Upper lobe of right lung (tissue), 1 donor: ENCODE results near the gene ECHDC1. TPM values are rescaled to one million over a fixed set of nuclear protein-coding genes. Genes with fewer than 3 reads are reported as not detected.

ENCODE experiments used
- ATAC-seq: fragments of 200-7000 bp; cut with Tn5 transposase; one replicate; pipeline ENCODE4 v1.9.1; 2020; ENCODE audit warnings: mild to moderate bottlenecking, moderate library complexity
- DNase-seq: peaks from one replicate; pipeline ENCODE4 v3.0.0-alpha.2; 2020
- H3K27ac ChIP-seq: fragments of 200-600 bp; one replicate; pipeline ENCODE4 v1.8.0; 2022
- H3K27me3 ChIP-seq: fragments of 200-600 bp; one replicate; pipeline ENCODE4 v1.8.0; 2022; ENCODE audit warnings: mild to moderate bottlenecking
- H3K36me3 ChIP-seq: fragments of 200-600 bp; one replicate; pipeline ENCODE4 v1.8.0; 2022
- H3K4me1 ChIP-seq: fragments of 200-600 bp; one replicate; pipeline ENCODE4 v1.8.0; 2022
- H3K4me3 ChIP-seq: fragments of 200-600 bp; one replicate; pipeline ENCODE4 v1.8.0; 2022; ENCODE audit warnings: mild to moderate bottlenecking
- H3K9me3 ChIP-seq: fragments of 200-600 bp; one replicate; pipeline ENCODE4 v1.8.0; 2022
- CTCF ChIP-seq: fragments of 200-600 bp; IDR thresholded peaks from one replicate; pipeline ENCODE4 v1.8.0; 2022; ENCODE audit warnings: antibody characterized with exemption
- intact Hi-C: fragments of 100-400 bp; cut with DNase I; formaldehyde crosslinking; loops from one replicate; pipeline ENCODE4 v1.11.0; 2022
- total RNA-seq: library from RNA; stranded (reverse); fragmentation: NEBNext Ultra II Directional; extraction: Animal tissue kit (Norgen Biotek cat#: 25700); gene quantifications from one replicate; pipeline ENCODE4 v1.2.1, GENCODE V29; 2021
- donor health status: DM: no; HTN: yes; CAD: no; lungs with severe emphysema.

The ECHDC1 gene
- total RNA-seq, 1 donor from 2014 or later, result 105 TPM

GRCh38 chr6:127383988-127384387, 40.6 kb upstream of the ECHDC1 start:
- Histone ChIP-seq H3K4me1 (peaks cover 7% of the 10 kb centered on the region), H3K27ac (no peak overlapping the region), H3K27me3 (no peaks in the 10 kb centered on the region), H3K4me3 (no peak overlapping the region), H3K9me3 (no peaks in the 10 kb centered on the region), H3K36me3 (no peaks in the 10 kb centered on the region)
- intact Hi-C loops, result no loop called here
- DNase-seq (no peak), ATAC-seq (no peak)
- no peak for TF ChIP-seq CTCF

DNA sequence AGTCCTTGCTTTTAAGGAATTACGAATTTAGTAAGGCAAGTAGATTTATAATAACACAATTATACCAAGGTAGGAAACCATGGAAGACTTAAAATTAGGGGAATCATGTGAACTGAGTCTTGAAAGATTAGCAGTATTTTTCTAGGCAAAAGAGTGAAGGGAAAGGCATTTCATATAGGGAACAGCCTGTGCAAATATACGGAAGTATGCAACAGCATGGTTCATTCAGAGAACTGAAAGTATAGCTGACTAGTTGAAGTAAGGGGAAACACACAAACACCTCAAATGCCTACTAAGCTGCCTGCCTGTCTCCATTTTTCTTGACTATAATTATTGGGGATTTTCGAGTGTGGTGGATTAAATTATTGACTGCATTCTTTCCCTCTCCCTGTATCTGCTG, 39.0 kb upstream of the ECHDC1 start:
- Histone ChIP-seq H3K4me1 (peaks cover 7% of the 10 kb centered on the region), H3K9me3 (no peaks in the 10 kb centered on the region), H3K4me3 (no peak overlapping the region), H3K27ac (no peak overlapping the region), H3K27me3 (no peaks in the 10 kb centered on the region), H3K36me3 (no peaks in the 10 kb centered on the region)
- intact Hi-C loops, result no loop called here
- no peak for TF ChIP-seq CTCF
- no peak for ATAC-seq
- no peak for DNase-seq

GRCh38 chr6:127381384-127381783, 38.0 kb upstream of the ECHDC1 start:
- Histone ChIP-seq H3K36me3 (no peaks in the 10 kb centered on the region), H3K4me3 (no peak overlapping the region), H3K9me3 (no peaks in the 10 kb centered on the region), H3K27ac (no peak overlapping the region), H3K4me1 (peaks cover 7% of the 10 kb centered on the region), H3K27me3 (no peaks in the 10 kb centered on the region)
- intact Hi-C loops, result no loop called here
- ATAC-seq (peak; percentile 58), DNase-seq (no peak)
- TF ChIP-seq CTCF, result no peak

DNA sequence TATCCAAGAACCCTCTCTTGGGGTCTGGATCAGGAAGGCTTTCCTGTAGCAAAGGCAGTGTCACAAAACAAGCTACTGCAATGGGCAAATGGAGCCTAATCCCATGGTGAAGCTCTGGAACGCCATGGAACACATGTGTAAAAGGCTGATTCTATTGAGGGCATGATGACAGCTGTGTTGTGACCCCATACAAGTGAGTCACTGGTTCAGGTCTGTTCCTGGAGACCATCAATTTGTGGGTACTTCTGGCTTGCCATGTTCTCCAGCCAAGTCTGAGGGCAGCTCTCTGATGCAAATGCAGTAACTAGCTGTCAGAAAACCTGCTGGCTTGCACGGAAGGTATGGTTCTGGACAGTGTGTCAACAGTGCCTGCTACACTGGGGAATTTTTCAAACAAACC, 33.3 kb upstream of the ECHDC1 start:
- Histone ChIP-seq H3K9me3 (peaks cover 1% of the 10 kb centered on the region), H3K4me3 (no peak overlapping the region), H3K27ac (no peak overlapping the region), H3K4me1 (no peaks in the 10 kb centered on the region), H3K36me3 (no peaks in the 10 kb centered on the region), H3K27me3 (no peaks in the 10 kb centered on the region)
- no peak for TF ChIP-seq CTCF
- ATAC-seq (no peak), DNase-seq (no peak)
- intact Hi-C loops, result no loop called here

DNA sequence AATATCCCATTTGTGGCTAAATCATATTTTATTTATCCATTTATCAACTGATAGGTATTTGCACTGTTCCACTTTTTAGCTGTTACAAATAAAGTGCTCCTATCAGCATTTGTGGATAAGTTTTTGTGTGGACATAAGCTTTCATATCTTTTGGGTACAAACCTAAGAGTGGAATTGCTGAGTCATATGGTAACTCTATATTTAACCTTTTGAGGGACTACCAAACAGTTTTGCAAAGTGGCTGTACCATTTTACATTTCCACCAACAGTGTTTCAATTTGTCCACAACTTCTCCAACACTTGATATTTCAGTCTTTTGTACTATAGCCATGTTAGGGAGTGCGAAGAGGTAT, 23.6 kb upstream of the ECHDC1 start:
- intact Hi-C loops, result no loop called here
- TF ChIP-seq CTCF, result no peak
- ATAC-seq (no peak), DNase-seq (no peak)
- Histone ChIP-seq H3K4me3 (no peak overlapping the region), H3K4me1 (no peaks in the 10 kb centered on the region), H3K27me3 (no peaks in the 10 kb centered on the region), H3K9me3 (peaks cover 5% of the 10 kb centered on the region), H3K27ac (no peak overlapping the region), H3K36me3 (no peaks in the 10 kb centered on the region)

- Histone ChIP-seq H3K27me3 (no peaks in the 10 kb centered on the region), H3K9me3 (peaks cover 1% of the 10 kb centered on the region), H3K27ac (no peak overlapping the region), H3K4me1 (no peaks in the 10 kb centered on the region), H3K4me3 (no peak overlapping the region), H3K36me3 (no peaks in the 10 kb centered on the region)
- DNase-seq (no peak), ATAC-seq (peak; percentile 75)
- intact Hi-C loops, result no loop called here
- no peak for TF ChIP-seq CTCF
Observed at GRCh38 chr6:127366282-127367022, 23.0 kb upstream of the ECHDC1 start.
